ENCODE measurements around the gene PPP1R13B.
A peak's percentile ranks its signal among the peaks of the same experiment; 100 is the strongest.

The PPP1R13B gene

GRCh38 chr14:103697603-103698379, 149.6 kb downstream of the PPP1R13B start:
- Histone ChIP-seq H3K14ac (ENCODE audit: low read length) (no peak overlapping the region), H2BK5ac (ENCODE audit: low read length) (no peak overlapping the region), H3K79me1 (ENCODE audit: low read depth, low read length) (peaks cover 9% of the 10 kb centered on the region), H3K4me1 (ENCODE audit: control insufficient read depth in 2 of 2, insufficient read depth in 1 of 2, low read depth in 1 of 2, low read length in 2 of 2) (peaks cover 3 to 13% of the 10 kb centered on the region in 2 donors), H3K36me3 (replicated peaks in 1 of 2; ENCODE audit: control insufficient read depth in 2 of 2, insufficient read depth in 2 of 2, low read length in 2 of 2) (peaks cover 63 to 96% of the 10 kb centered on the region in 2 donors), H3K27me3 (ENCODE audit: control insufficient read depth in 3 of 3, insufficient read depth in 3 of 3, low read depth in 1 of 3, low read length in 3 of 3) (no peaks in the 10 kb centered on the region), H2AK5ac (ENCODE audit: low read depth, low read length) (no peak overlapping the region), H3K4me2 (ENCODE audit: insufficient read depth, low read length, poor library complexity, severe bottlenecking) (no peak overlapping the region), H2BK12ac (ENCODE audit: low read length) (no peak overlapping the region), H3K18ac (ENCODE audit: low read length) (peak overlapping the region; percentile 38), H4K91ac (ENCODE audit: low read depth, low read length, poor library complexity) (no peak overlapping the region), H3K27ac (replicated peaks; ENCODE audit: low read length) (no peak overlapping the region), H2BK120ac (ENCODE audit: low read depth, low read length) (no peak overlapping the region), H3K23ac (ENCODE audit: low read depth, low read length, poor library complexity) (peak overlapping the region; percentile 85), H2AFZ (ENCODE audit: low read length) (no peak overlapping the region), H3K9me3 (replicated peaks in 1 of 2; ENCODE audit: control insufficient read depth in 2 of 2, insufficient read depth in 1 of 2, low read depth in 1 of 2, low read length in 2 of 2) (no peaks in the 10 kb centered on the region), H4K8ac (ENCODE audit: low read depth, low read length) (peak overlapping the region; percentile 43), H3K4ac (ENCODE audit: low read length) (no peak overlapping the region), H3K4me3 (ENCODE audit: low read length in 2 of 2) (no peak overlapping the region), H3K9ac (ENCODE audit: low read depth, low read length, poor library complexity) (no peak overlapping the region), H2BK15ac (ENCODE audit: low read length) (no peak overlapping the region)
- no peak for DNase-seq (ENCODE audit: low spot score)
- no CpG with 5 or more reads among the region's 14 CpGs for WGBS, 2 donors (ENCODE audit: extremely low coverage in 2 of 2, insufficient read length in 2 of 2, insufficient replicate concordance in 1 of 2)

GRCh38 chr14:103697206-103697602, 150.2 kb downstream of the PPP1R13B start:
- no peak overlapping the region for H3K14ac ChIP-seq (ENCODE audit: low read length)
- no peak for DNase-seq (ENCODE audit: low spot score)
- no peak overlapping the region for H2BK15ac ChIP-seq (ENCODE audit: low read length)
- H2AK5ac ChIP-seq (ENCODE audit: low read depth, low read length): no peak overlapping the region
- H3K27ac ChIP-seq (replicated peaks; ENCODE audit: low read length): no peak overlapping the region
- no peak overlapping the region for H2BK120ac ChIP-seq (ENCODE audit: low read depth, low read length)
- H3K27me3 ChIP-seq (ENCODE audit: control insufficient read depth in 3 of 3, insufficient read depth in 3 of 3, low read depth in 1 of 3, low read length in 3 of 3): no peaks in the 10 kb centered on the region
- H3K4me1 ChIP-seq (ENCODE audit: control insufficient read depth in 2 of 2, insufficient read depth in 1 of 2, low read depth in 1 of 2, low read length in 2 of 2): peaks cover 3 to 9% of the 10 kb centered on the region in 2 donors
- no peak overlapping the region for H3K4ac ChIP-seq (ENCODE audit: low read length)
- H3K9ac ChIP-seq (ENCODE audit: low read depth, low read length, poor library complexity): no peak overlapping the region
- no peak overlapping the region for H4K8ac ChIP-seq (ENCODE audit: low read depth, low read length)
- no peak overlapping the region for H4K91ac ChIP-seq (ENCODE audit: low read depth, low read length, poor library complexity)
- H2AFZ ChIP-seq (ENCODE audit: low read length): no peak overlapping the region
- H3K36me3 ChIP-seq (replicated peaks in 1 of 2; ENCODE audit: control insufficient read depth in 2 of 2, insufficient read depth in 2 of 2, low read length in 2 of 2): peaks cover 60 to 96% of the 10 kb centered on the region in 2 donors
- H3K4me3 ChIP-seq (ENCODE audit: low read length in 2 of 2): no peak overlapping the region
- WGBS, 2 donors (ENCODE audit: extremely low coverage in 2 of 2, insufficient read length in 2 of 2, insufficient replicate concordance in 1 of 2): no CpG with 5 or more reads among the region's 3 CpGs
- H3K79me1 ChIP-seq (ENCODE audit: low read depth, low read length): peaks cover 10% of the 10 kb centered on the region
- H3K18ac ChIP-seq (ENCODE audit: low read length): no peak overlapping the region
- no peak overlapping the region for H3K23ac ChIP-seq (ENCODE audit: low read depth, low read length, poor library complexity)
- H3K4me2 ChIP-seq (ENCODE audit: insufficient read depth, low read length, poor library complexity, severe bottlenecking): no peak overlapping the region
- no peak overlapping the region for H2BK5ac ChIP-seq (ENCODE audit: low read length)
- H3K9me3 ChIP-seq (replicated peaks in 1 of 2; ENCODE audit: control insufficient read depth in 2 of 2, insufficient read depth in 1 of 2, low read depth in 1 of 2, low read length in 2 of 2): no peaks in the 10 kb centered on the region
- no peak overlapping the region for H2BK12ac ChIP-seq (ENCODE audit: low read length)

GRCh38 chr14:103696466-103697071, 150.8 kb downstream of the PPP1R13B start:
- Histone ChIP-seq H3K79me1 (ENCODE audit: low read depth, low read length) (peaks cover 11% of the 10 kb centered on the region), H3K27ac (replicated peaks; ENCODE audit: low read length) (no peak overlapping the region), H2AK5ac (ENCODE audit: low read depth, low read length) (no peak overlapping the region), H3K4ac (ENCODE audit: low read length) (no peak overlapping the region), H4K91ac (ENCODE audit: low read depth, low read length, poor library complexity) (no peak overlapping the region), H3K4me1 (ENCODE audit: control insufficient read depth in 2 of 2, insufficient read depth in 1 of 2, low read depth in 1 of 2, low read length in 2 of 2) (peaks cover 3 to 9% of the 10 kb centered on the region in 2 donors), H2BK5ac (ENCODE audit: low read length) (no peak overlapping the region), H2BK12ac (ENCODE audit: low read length) (no peak overlapping the region), H4K8ac (ENCODE audit: low read depth, low read length) (no peak overlapping the region), H3K23ac (ENCODE audit: low read depth, low read length, poor library complexity) (no peak overlapping the region), H3K18ac (ENCODE audit: low read length) (no peak overlapping the region), H3K27me3 (ENCODE audit: control insufficient read depth in 3 of 3, insufficient read depth in 3 of 3, low read depth in 1 of 3, low read length in 3 of 3) (no peaks in the 10 kb centered on the region), H3K14ac (ENCODE audit: low read length) (no peak overlapping the region), H2BK15ac (ENCODE audit: low read length) (no peak overlapping the region), H3K36me3 (replicated peaks in 1 of 2; ENCODE audit: control insufficient read depth in 2 of 2, insufficient read depth in 2 of 2, low read length in 2 of 2) (peaks cover 60 to 94% of the 10 kb centered on the region in 2 donors), H3K4me2 (ENCODE audit: insufficient read depth, low read length, poor library complexity, severe bottlenecking) (no peak overlapping the region), H3K9ac (ENCODE audit: low read depth, low read length, poor library complexity) (no peak overlapping the region), H2BK120ac (ENCODE audit: low read depth, low read length) (no peak overlapping the region), H2AFZ (ENCODE audit: low read length) (no peak overlapping the region), H3K9me3 (replicated peaks in 1 of 2; ENCODE audit: control insufficient read depth in 2 of 2, insufficient read depth in 1 of 2, low read depth in 1 of 2, low read length in 2 of 2) (no peaks in the 10 kb centered on the region), H3K4me3 (ENCODE audit: low read length in 2 of 2) (no peak overlapping the region)
- WGBS, 2 donors (ENCODE audit: extremely low coverage in 2 of 2, insufficient read length in 2 of 2, insufficient replicate concordance in 1 of 2): no CpG with 5 or more reads among the region's 17 CpGs
- DNase-seq (ENCODE audit: low spot score): no peak

- Histone ChIP-seq H3K23ac (ENCODE audit: low read depth, low read length, poor library complexity) (no peak overlapping the region), H2AK5ac (ENCODE audit: low read depth, low read length) (no peak overlapping the region), H3K9ac (ENCODE audit: low read depth, low read length, poor library complexity) (no peak overlapping the region), H3K4me2 (ENCODE audit: insufficient read depth, low read length, poor library complexity, severe bottlenecking) (no peak overlapping the region), H3K14ac (ENCODE audit: low read length) (peak overlapping the region; percentile 38), H2BK12ac (ENCODE audit: low read length) (no peak overlapping the region), H4K91ac (ENCODE audit: low read depth, low read length, poor library complexity) (no peak overlapping the region), H3K4ac (ENCODE audit: low read length) (no peak overlapping the region), H3K27me3 (ENCODE audit: control insufficient read depth in 3 of 3, insufficient read depth in 3 of 3, low read depth in 1 of 3, low read length in 3 of 3) (no peaks in the 10 kb centered on the region), H2BK5ac (ENCODE audit: low read length) (no peak overlapping the region), H3K27ac (replicated peaks; ENCODE audit: low read length) (no peak overlapping the region), H3K79me1 (ENCODE audit: low read depth, low read length) (peaks cover 10% of the 10 kb centered on the region), H3K4me1 (ENCODE audit: control insufficient read depth in 2 of 2, insufficient read depth in 1 of 2, low read depth in 1 of 2, low read length in 2 of 2) (peaks cover 3 to 9% of the 10 kb centered on the region in 2 donors), H3K9me3 (replicated peaks in 1 of 2; ENCODE audit: control insufficient read depth in 2 of 2, insufficient read depth in 1 of 2, low read depth in 1 of 2, low read length in 2 of 2) (no peaks in the 10 kb centered on the region), H2AFZ (ENCODE audit: low read length) (no peak overlapping the region), H3K18ac (ENCODE audit: low read length) (no peak overlapping the region), H2BK15ac (ENCODE audit: low read length) (no peak overlapping the region), H3K36me3 (replicated peaks in 1 of 2; ENCODE audit: control insufficient read depth in 2 of 2, insufficient read depth in 2 of 2, low read length in 2 of 2) (peaks cover 58 to 91% of the 10 kb centered on the region in 2 donors), H2BK120ac (ENCODE audit: low read depth, low read length) (no peak overlapping the region), H4K8ac (ENCODE audit: low read depth, low read length) (no peak overlapping the region), H3K4me3 (ENCODE audit: low read length in 2 of 2) (no peak overlapping the region)
- no peak for DNase-seq (ENCODE audit: low spot score)
- no CpG with 5 or more reads among the region's 13 CpGs for WGBS, 2 donors (ENCODE audit: extremely low coverage in 2 of 2, insufficient read length in 2 of 2, insufficient replicate concordance in 1 of 2)
These were observed 151.3 kb downstream of the PPP1R13B start for GRCh38 chr14:103696070-103696402.
